IMR-90 (cell line): ENCODE measurements around the gene IPMK. TPM values are rescaled to one million over a fixed set of nuclear protein-coding genes. Genes with fewer than 3 reads are reported as not detected.

Source experiments
- ATAC-seq: fragments of 200-7000 bp; cut with Tn5 transposase; 2 replicates; pipeline ENCODE4 v1.9.1; 2020; ENCODE audit warnings: low read depth, mild to moderate bottlenecking, moderate library complexity
- BruUV-seq: library from RNA; stranded (reverse); fragments of 400-500 nt; replicated peaks from 2 replicates; lab custom pipeline; 2021; lab: Mats Ljungman, UMichigan
- CTCF ChIA-PET: fragments of 300-600 bp; formaldehyde crosslinking; extraction: SDS; loops from one replicate; lab custom pipeline; 2021; ENCODE audit warnings: antibody characterized with exemption; lab: Yijun Ruan, JAX
- POLR2A ChIA-PET: fragments of 300-600 bp; sonication (Branson Sonifier 250); formaldehyde crosslinking; loops from one replicate; lab custom pipeline; 2022; ENCODE audit warnings: antibody characterized with exemption; ENCODE audit not compliant: unreplicated experiment; lab: Charles Lee
- DNase-seq: peaks from one replicate; pipeline ENCODE4 v3.0.0; 2013
- H2AFZ ChIP-seq: replicated peaks from 2 replicates; pipeline ENCODE3; 2013; ENCODE audit warnings: low read length, mild to moderate bottlenecking; ENCODE audit not compliant: poor library complexity
- H2AK5ac ChIP-seq: 2 replicates; pipeline ENCODE4 v1.6.1; 2013; ENCODE audit warnings: low read depth, low read length, inconsistent platforms
- H2AK9ac ChIP-seq: replicated peaks from 2 replicates; pipeline ENCODE3; 2013; ENCODE audit warnings: mild to moderate bottlenecking, low read depth, low read length, moderate library complexity; ENCODE audit not compliant: poor library complexity
- H2BK120ac ChIP-seq: 2 replicates; pipeline ENCODE4 v1.6.1; 2013; ENCODE audit warnings: low read depth, low read length, inconsistent platforms
- H2BK15ac ChIP-seq: 3 replicates; pipeline ENCODE4 v1.6.1; 2013; ENCODE audit warnings: low read depth, low read length, inconsistent platforms
- H2BK20ac ChIP-seq: 2 replicates; pipeline ENCODE4 v1.6.1; 2013; ENCODE audit warnings: low read depth, mild to moderate bottlenecking, inconsistent platforms, low read length, moderate library complexity
- H2BK5ac ChIP-seq: 2 replicates; pipeline ENCODE4 v1.6.1; 2013; ENCODE audit warnings: mild to moderate bottlenecking, low read depth, low read length, inconsistent platforms; ENCODE audit not compliant: poor library complexity, severe bottlenecking
- H3K14ac ChIP-seq: replicated peaks from 2 replicates; pipeline ENCODE4 v1.6.1; 2013; ENCODE audit warnings: low read depth, low read length, inconsistent platforms
- H3K18ac ChIP-seq: 2 replicates; pipeline ENCODE4 v1.6.1; 2013; ENCODE audit warnings: low read depth, low read length, control low read depth
- H3K23ac ChIP-seq: 2 replicates; pipeline ENCODE4 v1.6.1; 2013; ENCODE audit warnings: low read depth, low read length, inconsistent platforms
- H3K27ac ChIP-seq: 2 replicates; pipeline ENCODE4 v1.5.1; 2013; ENCODE audit warnings: mild to moderate bottlenecking, control low read depth, low read length; ENCODE audit not compliant: insufficient read depth
- H3K27me3 ChIP-seq: 2 replicates; pipeline ENCODE4 v1.6.1; 2013; ENCODE audit warnings: low read length; ENCODE audit not compliant: control insufficient read depth, insufficient read depth
- H3K36me3 ChIP-seq: 2 replicates; pipeline ENCODE4 v1.6.1; 2013; ENCODE audit warnings: low read length, mixed read lengths; ENCODE audit not compliant: control insufficient read depth, insufficient read depth
- H3K4ac ChIP-seq: 2 replicates; pipeline ENCODE4 v1.6.1; 2013; ENCODE audit warnings: low read depth, low read length, inconsistent platforms
- H3K4me1 ChIP-seq: 2 replicates; pipeline ENCODE4 v1.6.1; 2013; ENCODE audit warnings: low read length, mixed read lengths; ENCODE audit not compliant: control insufficient read depth, insufficient read depth
- H3K4me2 ChIP-seq: 2 replicates; pipeline ENCODE4 v1.6.1; 2013; ENCODE audit warnings: low read depth, mild to moderate bottlenecking, control low read depth, low read length, moderate library complexity
- H3K4me3 ChIP-seq: 2 replicates; pipeline ENCODE4 v1.5.1; 2013; ENCODE audit warnings: low read depth, mild to moderate bottlenecking, control low read depth, low read length, moderate library complexity; ENCODE audit not compliant: insufficient read depth
- H3K56ac ChIP-seq: 2 replicates; pipeline ENCODE4 v1.6.1; 2013; ENCODE audit warnings: low read length, inconsistent platforms; ENCODE audit not compliant: insufficient read depth; ENCODE audit errors: extremely low read depth
- H3K79me1 ChIP-seq, 2 experiments: 2 replicates each; pipeline ENCODE4 v1.6.1; 2013; ENCODE audit warnings: low read length in 2 of 2, inconsistent platforms in 1 of 2, low read depth in 1 of 2
- H3K9ac ChIP-seq: 2 replicates; pipeline ENCODE4 v1.6.1; 2013; ENCODE audit warnings: low read depth, low read length, control low read depth
- H3K9me1 ChIP-seq: 2 replicates; pipeline ENCODE4 v1.6.1; 2013; ENCODE audit warnings: low read length, inconsistent platforms; ENCODE audit not compliant: insufficient read depth
- H3K9me3 ChIP-seq: 2 replicates; pipeline ENCODE4 v1.6.1; 2013; ENCODE audit warnings: low read length; ENCODE audit not compliant: control insufficient read depth, insufficient read depth
- H4K20me1 ChIP-seq: 2 replicates; pipeline ENCODE4 v1.6.1; 2013; ENCODE audit warnings: low read length, inconsistent platforms; ENCODE audit not compliant: insufficient read depth
- H4K5ac ChIP-seq: 2 replicates; pipeline ENCODE4 v1.6.1; 2013; ENCODE audit warnings: mild to moderate bottlenecking, low read depth, low read length, control low read depth
- H4K8ac ChIP-seq, 2 experiments: 2 replicates each; pipeline ENCODE4 v1.6.1; 2013; ENCODE audit warnings: low read depth in 2 of 2, low read length in 2 of 2, control low read depth in 1 of 2, inconsistent platforms in 1 of 2
- H4K91ac ChIP-seq: 2 replicates; pipeline ENCODE4 v1.6.1; 2013; ENCODE audit warnings: low read depth, low read length, inconsistent platforms; ENCODE audit not compliant: insufficient read depth
- BHLHE40 ChIP-seq: fragments of 150-350 bp; IDR thresholded peaks from 2 replicates; pipeline ENCODE4 v1.6.1; 2016; ENCODE audit warnings: mild to moderate bottlenecking, low read depth, low read length
- CEBPB ChIP-seq: IDR thresholded peaks from 2 replicates; pipeline ENCODE4 v1.6.1; 2012; ENCODE audit warnings: low read depth, low read length, improper control_type of control experiment
- WGBS, 2 experiments: methylation state at CpG; one replicate each; pipeline versions ENCODE4 v1.1.5 to v1.1.7; 2013; ENCODE audit warnings: missing lambda C conversion rate in 2 of 2; ENCODE audit not compliant: insufficient read length in 1 of 2; ENCODE audit errors: extremely low coverage in 2 of 2; 5-methylcytosine and 5-hydroxymethylcytosine counted together
- dilution Hi-C: fragments of 300-500 bp; cut with HindIII; formaldehyde crosslinking; loops from one replicate; pipeline ENCODE4 v1.14.3; 2018; ENCODE audit warnings: low sequenced_read_pairs; ENCODE audit not compliant: unreplicated experiment
- in situ Hi-C: fragments of 300-500 bp; cut with MboI; formaldehyde crosslinking; loops from 3 replicates; pipeline ENCODE4 v1.14.3; 2019; ENCODE audit warnings: low sequenced_read_pairs, inconsistent platforms, mixed read lengths
- intact Hi-C: fragments of 100-400 bp; cut with micrococcal nuclease; formaldehyde crosslinking; loops from 2 replicates; pipeline ENCODE4 v1.10.0; 2022
- polyA plus RNA-seq, 3 experiments: library from polyadenylated mRNA; depleted of rRNA; stranded (reverse); fragments of >200 nt; gene quantifications; 2 replicates each; pipeline ENCODE4 v1.2.3, GENCODE V29; 2012; ENCODE audit warnings: low replicate concordance in 1 of 3
- total RNA-seq: library from RNA; depleted of rRNA; stranded (reverse); fragments of >200 nt; gene quantifications from 2 replicates; pipeline ENCODE4 v1.2.3, GENCODE V29; 2012

Gene IPMK
- total and polyA plus RNA-seq, 2 of the 4 experiments (the other 2 are of a cell fraction): 0.89 to 2.0 TPM

GRCh38 chr10:58278274-58278961 lies 10.7 kb upstream of the IPMK start:
- no CpG with 5 or more reads among the region's 7 CpGs for WGBS, 2 experiments
- intact Hi-C loops: no loop called here

More at GRCh38 chr10:58278274-58278961, 10.7 kb upstream of the IPMK start:
- no peaks in the 10 kb centered on the region for H3K27me3 ChIP-seq
- TF ChIP-seq BHLHE40 (no peak), CEBPB (peak; percentile 64)
- H4K5ac ChIP-seq: no peak overlapping the region
- no peak for DNase-seq
- CTCF ChIA-PET: no interaction called here
- H2AFZ ChIP-seq: no peak overlapping the region
- no peak overlapping the region for H4K91ac ChIP-seq
- H3K79me1 ChIP-seq: peaks cover 8 to 16% of the 10 kb centered on the region in 2 experiments; a peak in 3 of 4 replicates
- no peak overlapping the region for H3K18ac ChIP-seq
- in situ Hi-C loops: loop anchor here (5.0 kb wide), 1 partner anchor 91 kb away; no protein-coding TSS in a partner anchor
- H2BK5ac ChIP-seq: no peak overlapping the region
- H3K4me2 ChIP-seq: no peak overlapping the region
- H4K8ac ChIP-seq: no peak overlapping the region
- H3K56ac ChIP-seq: no peak overlapping the region
- dilution Hi-C loops: no loop called here
- H2BK120ac ChIP-seq: no peak overlapping the region
- no TSS peak for BruUV-seq
- no peak overlapping the region for H2BK20ac ChIP-seq
- H2AK5ac ChIP-seq: no peak overlapping the region
- H3K9me1 ChIP-seq: peaks cover 3% of the 10 kb centered on the region; the same call in 1 of the 2 replicates
- H3K27ac ChIP-seq: no peak overlapping the region
- POLR2A ChIA-PET: no interaction called here
- no peaks in the 10 kb centered on the region for H3K9me3 ChIP-seq
- H3K14ac ChIP-seq: no peak overlapping the region
- H3K4me3 ChIP-seq: no peak overlapping the region
- H3K9ac ChIP-seq: no peak overlapping the region
- H3K23ac ChIP-seq: no peak overlapping the region
- no peak overlapping the region for H2BK15ac ChIP-seq
- no peak overlapping the region for H2AK9ac ChIP-seq
- no peak for ATAC-seq
- peaks cover 6% of the 10 kb centered on the region for H3K36me3 ChIP-seq
- H3K4ac ChIP-seq: no peak overlapping the region
- H4K20me1 ChIP-seq: no peaks in the 10 kb centered on the region
- H3K4me1 ChIP-seq: peaks cover 3% of the 10 kb centered on the region
